Testis (tissue), 3 donors: Measurements from ENCODE around the gene TNFRSF13B. TPM values are rescaled to one million over a fixed set of nuclear protein-coding genes. Genes with fewer than 3 reads are reported as not detected.

ENCODE experiments used
- DNase-seq: peaks from one replicate; pipeline ENCODE4 v3.0.0-alpha.2; 2019
- H3K27ac ChIP-seq, 2 donors: fragments of 200-600 bp; sonication (generic); one replicate each; pipeline ENCODE4 v1.5.1; 2019
- H3K27me3 ChIP-seq: fragments of 200-600 bp; sonication (generic); one replicate; pipeline ENCODE4 v1.5.1; 2019
- H3K36me3 ChIP-seq: fragments of 200-600 bp; sonication (generic); one replicate; pipeline ENCODE4 v1.5.1; 2017; ENCODE audit warnings: low read depth; ENCODE audit errors: missing control alignments
- H3K4me1 ChIP-seq: fragments of 200-600 bp; sonication (generic); one replicate; pipeline ENCODE4 v1.5.1; 2019
- H3K4me3 ChIP-seq, 2 donors: fragments of 200-600 bp; sonication (generic); one replicate each; pipeline ENCODE4 v1.5.1; 2017 to 2019
- H3K9me3 ChIP-seq: fragments of 200-600 bp; sonication (generic); one replicate; pipeline ENCODE4 v1.5.1; 2017
- POLR2A ChIP-seq: fragments of 450-650 bp; IDR thresholded peaks from one replicate; pipeline ENCODE4 v1.6.1; 2017; ENCODE audit warnings: antibody characterized with exemption, mild to moderate bottlenecking, moderate library complexity
- WGBS, 2 donors: methylation state at CpG; one replicate each; pipeline ENCODE4 v1.1.5; 2018; 5-methylcytosine and 5-hydroxymethylcytosine counted together
- intact Hi-C: fragments of 100-400 bp; cut with DNase I; formaldehyde crosslinking; loops from one replicate; pipeline ENCODE4 v1.15.1; 2023; ENCODE audit warnings: low total_unique reads
- polyA plus RNA-seq: library from polyadenylated mRNA; stranded (reverse); fragments of 350-450 nt; fragmentation: Illumina TruSeq; extraction: RNeasy Lipid Tissue Mini Kit (QIAGEN cat#74804); gene quantifications from one replicate; pipeline ENCODE4 v1.2.3, GENCODE V29; 2014; ENCODE audit warnings: low read depth, low replicate concordance; ENCODE audit not compliant: insufficient read depth
- total RNA-seq, 2 donors: library from RNA; depleted of rRNA; stranded (reverse); fragments of >200 nt; gene quantifications; one replicate each; pipeline ENCODE4 v1.2.3, GENCODE V29; 2016
- TF ChIP-seq, protein P1 (sequence below), 3 experiments: fragments of 450-650 bp in 2 of 3; fragments of 200-600 bp in 1 of 3; sonication (generic) in 1 of 3; IDR thresholded peaks; one replicate each; pipeline ENCODE4 v1.5.1; 2016 to 2019; ENCODE audit warnings: antibody characterized with exemption in 3 of 3, mild to moderate bottlenecking in 2 of 3, moderate library complexity in 1 of 3

Gene TNFRSF13B
- total and polyA plus RNA-seq, 3 donors from 2014 or later = 0.59 TPM; not detected in 2

DNA sequence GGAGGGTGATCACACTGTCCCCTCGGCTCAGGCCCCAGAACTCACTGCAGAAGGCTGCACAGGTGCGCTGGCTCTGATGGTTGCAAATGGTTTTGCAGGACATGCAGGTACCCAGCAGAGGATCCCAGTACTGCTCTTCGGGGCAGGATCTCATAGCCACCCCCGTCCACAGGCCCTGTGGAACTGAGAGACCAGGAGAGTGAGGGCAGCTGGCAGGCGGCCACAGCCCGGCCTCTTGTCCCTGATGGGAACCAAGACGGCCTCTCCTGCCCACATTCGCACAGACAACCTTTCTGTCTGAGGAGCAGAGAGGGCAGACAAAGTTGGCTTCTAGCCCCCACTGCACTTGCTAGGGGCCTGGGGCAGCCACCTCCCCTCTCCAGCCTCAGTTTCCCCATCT lies 19.5 kb downstream of the TNFRSF13B start:
- H3K27ac ChIP-seq = no peak overlapping the region
- WGBS, 2 donors = 67 to 91% methylated on average over 2 to 8 of the region's 8 CpGs
- H3K9me3 ChIP-seq = no peaks in the 10 kb centered on the region
- no peaks in the 10 kb centered on the region for H3K36me3 ChIP-seq
- H3K4me1 ChIP-seq = no peaks in the 10 kb centered on the region
- no peak for TF ChIP-seq POLR2A
- TF ChIP-seq, protein P1, sequence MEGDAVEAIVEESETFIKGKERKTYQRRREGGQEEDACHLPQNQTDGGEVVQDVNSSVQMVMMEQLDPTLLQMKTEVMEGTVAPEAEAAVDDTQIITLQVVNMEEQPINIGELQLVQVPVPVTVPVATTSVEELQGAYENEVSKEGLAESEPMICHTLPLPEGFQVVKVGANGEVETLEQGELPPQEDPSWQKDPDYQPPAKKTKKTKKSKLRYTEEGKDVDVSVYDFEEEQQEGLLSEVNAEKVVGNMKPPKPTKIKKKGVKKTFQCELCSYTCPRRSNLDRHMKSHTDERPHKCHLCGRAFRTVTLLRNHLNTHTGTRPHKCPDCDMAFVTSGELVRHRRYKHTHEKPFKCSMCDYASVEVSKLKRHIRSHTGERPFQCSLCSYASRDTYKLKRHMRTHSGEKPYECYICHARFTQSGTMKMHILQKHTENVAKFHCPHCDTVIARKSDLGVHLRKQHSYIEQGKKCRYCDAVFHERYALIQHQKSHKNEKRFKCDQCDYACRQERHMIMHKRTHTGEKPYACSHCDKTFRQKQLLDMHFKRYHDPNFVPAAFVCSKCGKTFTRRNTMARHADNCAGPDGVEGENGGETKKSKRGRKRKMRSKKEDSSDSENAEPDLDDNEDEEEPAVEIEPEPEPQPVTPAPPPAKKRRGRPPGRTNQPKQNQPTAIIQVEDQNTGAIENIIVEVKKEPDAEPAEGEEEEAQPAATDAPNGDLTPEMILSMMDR (IDR thresholded peaks at IDR 0.05) = no peak
- no peak overlapping the region for H3K4me3 ChIP-seq
- H3K27me3 ChIP-seq = no peaks in the 10 kb centered on the region
- peak; percentile 7 for DNase-seq
- intact Hi-C loops = no loop called here

- Histone ChIP-seq H3K36me3 (no peaks in the 10 kb centered on the region), H3K27ac (no peak overlapping the region), H3K4me1 (no peaks in the 10 kb centered on the region), H3K4me3 (no peak overlapping the region), H3K9me3 (no peaks in the 10 kb centered on the region), H3K27me3 (no peaks in the 10 kb centered on the region)
- intact Hi-C loops = no loop called here
- TF ChIP-seq POLR2A = no peak
- TF ChIP-seq, protein P1 (IDR thresholded peaks at IDR 0.05) = no peak
- WGBS, 2 donors = 74 to 85% methylated on average over 3 to 5 of the region's 5 CpGs
- DNase-seq = peak; percentile 3
Measured at GRCh38 chr17:16950488-16950887, 21.4 kb downstream of the TNFRSF13B start.

DNA sequence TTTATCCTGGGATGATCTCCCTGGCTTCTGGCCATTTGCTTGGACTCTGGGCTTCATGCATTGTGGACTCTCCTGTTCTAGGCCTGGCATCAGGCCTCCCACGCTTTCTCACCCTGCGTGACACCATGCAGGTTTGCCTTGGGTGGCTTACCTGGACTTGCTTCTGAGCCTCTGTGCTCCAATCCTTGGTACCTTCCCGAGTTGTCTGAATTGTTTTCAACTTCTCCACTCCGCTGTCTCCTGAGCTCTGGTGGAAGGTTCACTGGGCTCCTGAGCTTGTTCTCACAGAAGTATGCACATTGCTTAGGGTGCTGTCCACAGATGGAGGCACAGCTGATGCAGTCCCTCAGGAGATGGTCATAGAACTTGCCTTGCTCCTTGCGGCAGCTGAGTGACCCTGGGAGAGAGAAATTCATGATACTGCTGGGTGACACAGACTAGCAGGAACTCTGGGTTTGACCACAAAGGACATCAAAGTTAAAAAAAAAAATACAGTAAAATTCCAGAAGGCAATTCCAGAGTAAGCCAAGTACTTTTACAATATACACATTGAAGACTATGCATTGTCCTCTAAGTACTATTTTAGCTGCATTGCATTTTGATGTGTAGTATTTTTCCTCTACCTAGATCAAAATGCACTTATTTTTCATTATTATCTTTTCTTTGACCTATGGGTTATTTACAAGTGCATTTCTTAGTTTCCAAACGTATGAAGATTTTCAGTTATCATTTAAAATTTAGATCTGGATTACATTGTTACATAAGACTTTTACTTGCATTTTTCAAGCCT lies 23.1 kb downstream of the TNFRSF13B start:
- WGBS, 2 donors = 89 to 95% methylated on average over 6 of the region's 6 CpGs

GRCh38 chr17:16947470-16947869 lies 24.4 kb downstream of the TNFRSF13B start:
- no peak overlapping the region for H3K4me3 ChIP-seq
- no peaks in the 10 kb centered on the region for H3K9me3 ChIP-seq
- no peak overlapping the region for H3K27ac ChIP-seq
- TF ChIP-seq, protein P1 (IDR thresholded peaks at IDR 0.05) = no peak
- TF ChIP-seq POLR2A = no peak
- H3K4me1 ChIP-seq = no peaks in the 10 kb centered on the region
- no peak for DNase-seq
- H3K36me3 ChIP-seq = no peaks in the 10 kb centered on the region
- no peaks in the 10 kb centered on the region for H3K27me3 ChIP-seq
- 76 to 88% methylated on average over 3 of the region's 3 CpGs for WGBS, 2 donors
- intact Hi-C loops = no loop called here

More for the DNA sequence above, 23.1 kb downstream of the TNFRSF13B start:
- no peaks in the 10 kb centered on the region for H3K9me3 ChIP-seq
- DNase-seq = peak; percentile 5
- no peak overlapping the region for H3K27ac ChIP-seq
- H3K36me3 ChIP-seq = no peaks in the 10 kb centered on the region
- no peaks in the 10 kb centered on the region for H3K4me1 ChIP-seq
- no peaks in the 10 kb centered on the region for H3K27me3 ChIP-seq
- intact Hi-C loops = no loop called here
- no peak for TF ChIP-seq POLR2A
- TF ChIP-seq, protein P1 (IDR thresholded peaks at IDR 0.05) = no peak
- H3K4me3 ChIP-seq = no peak overlapping the region
